Measurements from ENCODE around the gene DHX38.

The DHX38 gene

DNA sequence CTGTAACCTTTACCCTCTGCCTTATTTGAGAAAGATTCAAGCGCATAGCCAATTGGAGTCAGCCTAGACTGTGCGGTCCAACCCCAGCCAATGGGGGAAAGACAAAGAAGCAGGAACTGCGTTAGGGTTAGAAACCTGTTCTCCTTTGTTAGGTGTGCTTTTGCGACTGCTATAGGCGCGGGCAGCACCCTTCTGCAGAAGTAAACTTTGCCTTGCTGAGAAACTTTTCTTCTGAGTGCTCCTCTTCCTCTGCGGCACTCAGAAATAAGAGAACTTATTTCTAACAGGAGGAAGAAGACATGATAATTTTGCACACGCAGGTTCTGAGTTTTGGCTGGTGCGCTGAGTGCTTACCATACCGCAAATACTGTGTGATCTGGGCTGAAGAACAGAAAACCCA lies 9.2 kb upstream of the DHX38 start:
- H3K36me3 ChIP-seq (ENCODE audit: control insufficient read depth in 2 of 2, insufficient read depth in 2 of 2, low read length in 2 of 2): peaks cover 38 to 43% of the 10 kb centered on the region in 2 donors
- no peak overlapping the region for H3K27ac ChIP-seq (ENCODE audit: low read depth in 2 of 2, low read length in 2 of 2)
- peaks cover 0 to 4% of the 10 kb centered on the region in 2 donors for H3K9me3 ChIP-seq (ENCODE audit: control insufficient read depth in 2 of 2, low read length in 2 of 2)
- H3K4me3 ChIP-seq (ENCODE audit: low read length in 2 of 2): no peak overlapping the region
- no peaks in the 10 kb centered on the region for H3K27me3 ChIP-seq (ENCODE audit: control insufficient read depth in 2 of 2, insufficient read depth in 2 of 2, low read length in 2 of 2)
- H3K4me1 ChIP-seq (ENCODE audit: control insufficient read depth in 2 of 2, insufficient read depth in 2 of 2, low read length in 2 of 2): no peaks in the 10 kb centered on the region
- no peak overlapping the region for H3K9ac ChIP-seq (ENCODE audit: low read depth in 1 of 2, low read length in 2 of 2)

GRCh38 chr16:72085002-72085401 lies 8.6 kb upstream of the DHX38 start:
- Histone ChIP-seq H3K9ac (ENCODE audit: low read depth in 1 of 2, low read length in 2 of 2) (no peak overlapping the region), H3K36me3 (ENCODE audit: control insufficient read depth in 2 of 2, insufficient read depth in 2 of 2, low read length in 2 of 2) (peaks cover 42 to 48% of the 10 kb centered on the region in 2 donors), H3K4me3 (ENCODE audit: low read length in 2 of 2) (no peak overlapping the region), H3K27me3 (ENCODE audit: control insufficient read depth in 2 of 2, insufficient read depth in 2 of 2, low read length in 2 of 2) (no peaks in the 10 kb centered on the region), H3K27ac (ENCODE audit: low read depth in 2 of 2, low read length in 2 of 2) (no peak overlapping the region), H3K4me1 (ENCODE audit: control insufficient read depth in 2 of 2, insufficient read depth in 2 of 2, low read length in 2 of 2) (no peaks in the 10 kb centered on the region), H3K9me3 (ENCODE audit: control insufficient read depth in 2 of 2, low read length in 2 of 2) (peaks cover 0 to 4% of the 10 kb centered on the region in 2 donors)

DNA sequence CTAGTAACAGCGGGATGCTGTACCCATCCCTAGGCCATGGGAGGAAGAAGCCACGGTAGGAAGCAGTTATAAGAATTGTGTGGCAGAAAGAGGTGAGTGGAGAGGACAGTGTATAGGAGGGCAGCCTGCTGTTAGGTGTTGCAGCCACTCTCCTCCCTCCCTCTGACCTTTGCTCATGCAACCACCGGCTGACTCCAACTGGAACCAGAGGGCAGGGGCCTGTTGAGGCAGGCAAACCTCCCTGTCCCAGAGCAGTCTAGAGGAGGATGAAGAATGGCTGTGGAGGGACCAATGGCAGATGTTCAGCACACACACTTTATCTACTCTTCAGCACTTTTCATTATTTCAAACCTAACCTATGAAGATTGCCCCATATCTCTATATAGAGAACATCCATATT lies 2.4 kb upstream of the DHX38 start:
- peaks cover 18 to 22% of the 10 kb centered on the region in 2 donors for H3K4me1 ChIP-seq (ENCODE audit: control insufficient read depth in 2 of 2, insufficient read depth in 2 of 2, low read length in 2 of 2)
- no peaks in the 10 kb centered on the region for H3K9me3 ChIP-seq (ENCODE audit: control insufficient read depth in 2 of 2, low read length in 2 of 2)
- H3K27me3 ChIP-seq (ENCODE audit: control insufficient read depth in 2 of 2, insufficient read depth in 2 of 2, low read length in 2 of 2): no peaks in the 10 kb centered on the region
- no peak overlapping the region for H3K27ac ChIP-seq (ENCODE audit: low read depth in 2 of 2, low read length in 2 of 2)
- H3K36me3 ChIP-seq (ENCODE audit: control insufficient read depth in 2 of 2, insufficient read depth in 2 of 2, low read length in 2 of 2): peaks cover 37 to 38% of the 10 kb centered on the region in 2 donors
- no peak overlapping the region for H3K9ac ChIP-seq (ENCODE audit: low read depth in 1 of 2, low read length in 2 of 2)
- no peak overlapping the region for H3K4me3 ChIP-seq (ENCODE audit: low read length in 2 of 2)

GRCh38 chr16:72092832-72093447 lies 707 bp upstream of the DHX38 start:
- Histone ChIP-seq H3K9me3 (ENCODE audit: control insufficient read depth in 2 of 2, low read length in 2 of 2) (no peaks in the 10 kb centered on the region), H3K4me3 (ENCODE audit: low read length in 2 of 2) (peak overlapping the region; percentile 96 to 99), H3K4me1 (ENCODE audit: control insufficient read depth in 2 of 2, insufficient read depth in 2 of 2, low read length in 2 of 2) (peaks cover 18 to 22% of the 10 kb centered on the region in 2 donors), H3K27me3 (ENCODE audit: control insufficient read depth in 2 of 2, insufficient read depth in 2 of 2, low read length in 2 of 2) (no peaks in the 10 kb centered on the region), H3K36me3 (ENCODE audit: control insufficient read depth in 2 of 2, insufficient read depth in 2 of 2, low read length in 2 of 2) (peaks cover 36 to 43% of the 10 kb centered on the region in 2 donors), H3K9ac (ENCODE audit: low read depth in 1 of 2, low read length in 2 of 2) (peak overlapping the region; percentile 74 to 95), H3K27ac (ENCODE audit: low read depth in 2 of 2, low read length in 2 of 2) (peak overlapping the region; percentile 89 to 91)

DNA sequence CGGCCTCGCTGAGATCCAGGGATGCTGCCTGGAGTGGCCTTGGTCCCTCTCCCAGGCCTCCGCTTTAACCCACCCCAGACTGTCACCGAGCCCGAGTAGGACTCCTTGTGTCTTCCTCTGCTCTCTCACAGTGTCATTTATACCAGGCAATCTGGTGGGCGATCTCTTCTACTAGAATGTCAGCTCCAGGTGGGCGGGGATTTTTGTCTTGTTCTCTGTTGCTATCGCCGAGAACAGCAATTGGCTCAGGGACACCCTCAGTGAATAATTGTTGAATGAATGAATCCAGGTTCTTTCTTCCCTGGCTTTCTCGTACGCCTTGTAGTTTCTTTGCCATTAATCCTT lies 591 bp downstream of the DHX38 start:
- Histone ChIP-seq H3K4me1 (ENCODE audit: control insufficient read depth in 2 of 2, insufficient read depth in 2 of 2, low read length in 2 of 2) (peaks cover 18 to 22% of the 10 kb centered on the region in 2 donors), H3K9me3 (ENCODE audit: control insufficient read depth in 2 of 2, low read length in 2 of 2) (no peaks in the 10 kb centered on the region), H3K4me3 (ENCODE audit: low read length in 2 of 2) (peak overlapping the region; percentile 96 to 99), H3K36me3 (ENCODE audit: control insufficient read depth in 2 of 2, insufficient read depth in 2 of 2, low read length in 2 of 2) (peaks cover 33 to 41% of the 10 kb centered on the region in 2 donors), H3K9ac (ENCODE audit: low read depth in 1 of 2, low read length in 2 of 2) (peak overlapping the region; percentile 91 to 95), H3K27me3 (ENCODE audit: control insufficient read depth in 2 of 2, insufficient read depth in 2 of 2, low read length in 2 of 2) (no peaks in the 10 kb centered on the region), H3K27ac (ENCODE audit: low read depth in 2 of 2, low read length in 2 of 2) (peak overlapping the region; percentile 89 to 91)

DNA sequence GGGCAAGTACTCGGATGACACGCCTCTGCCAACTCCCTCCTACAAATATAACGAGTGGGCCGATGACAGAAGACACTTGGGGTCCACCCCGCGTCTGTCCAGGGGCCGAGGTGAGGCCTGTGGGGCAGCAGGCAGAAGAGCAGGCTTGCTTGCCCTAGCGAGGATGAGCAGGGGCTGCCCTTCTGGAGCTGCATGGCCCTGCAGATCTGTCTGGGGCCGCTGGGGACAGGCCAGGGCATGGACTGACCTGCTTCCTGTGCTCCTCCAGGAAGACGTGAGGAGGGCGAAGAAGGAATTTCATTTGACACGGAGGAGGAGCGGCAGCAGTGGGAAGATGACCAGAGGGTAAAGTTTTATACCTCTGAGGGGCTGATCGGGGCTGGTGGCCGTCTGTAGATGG lies 5.3 kb downstream of the DHX38 start:
- Histone ChIP-seq H3K9ac (ENCODE audit: low read depth in 1 of 2, low read length in 2 of 2) (no peak overlapping the region), H3K4me3 (ENCODE audit: low read length in 2 of 2) (no peak overlapping the region), H3K27me3 (ENCODE audit: control insufficient read depth in 2 of 2, insufficient read depth in 2 of 2, low read length in 2 of 2) (no peaks in the 10 kb centered on the region), H3K4me1 (ENCODE audit: control insufficient read depth in 2 of 2, insufficient read depth in 2 of 2, low read length in 2 of 2) (peaks cover 9 to 13% of the 10 kb centered on the region in 2 donors), H3K36me3 (ENCODE audit: control insufficient read depth in 2 of 2, insufficient read depth in 2 of 2, low read length in 2 of 2) (peaks cover 69 to 76% of the 10 kb centered on the region in 2 donors), H3K27ac (ENCODE audit: low read depth in 2 of 2, low read length in 2 of 2) (no peak overlapping the region), H3K9me3 (ENCODE audit: control insufficient read depth in 2 of 2, low read length in 2 of 2) (no peaks in the 10 kb centered on the region)

DNA sequence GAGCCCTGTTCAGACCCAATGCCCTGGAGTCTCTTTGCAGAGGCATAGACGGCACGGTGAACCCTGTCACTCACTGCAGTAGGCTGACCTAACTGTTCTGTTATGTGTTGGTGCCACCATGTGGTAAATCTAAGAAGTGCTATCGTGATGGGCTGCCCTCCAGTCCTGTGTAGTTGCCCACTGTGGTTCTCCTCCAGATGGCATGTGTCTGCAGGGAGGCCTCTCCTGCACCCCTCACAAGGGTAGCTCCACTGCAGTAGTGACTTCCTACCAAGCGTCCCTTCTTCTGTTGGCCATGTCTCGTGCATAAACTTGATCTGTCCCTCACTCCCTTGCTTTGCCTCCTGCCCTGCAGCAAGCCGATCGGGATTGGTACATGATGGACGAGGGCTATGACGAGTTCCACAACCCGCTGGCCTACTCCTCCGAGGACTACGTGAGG lies 5.8 kb downstream of the DHX38 start:
- peaks cover 73 to 80% of the 10 kb centered on the region in 2 donors for H3K36me3 ChIP-seq (ENCODE audit: control insufficient read depth in 2 of 2, insufficient read depth in 2 of 2, low read length in 2 of 2)
- no peak overlapping the region for H3K27ac ChIP-seq (ENCODE audit: low read depth in 2 of 2, low read length in 2 of 2)
- H3K9me3 ChIP-seq (ENCODE audit: control insufficient read depth in 2 of 2, low read length in 2 of 2): no peaks in the 10 kb centered on the region
- H3K9ac ChIP-seq (ENCODE audit: low read depth in 1 of 2, low read length in 2 of 2): no peak overlapping the region
- H3K4me1 ChIP-seq (ENCODE audit: control insufficient read depth in 2 of 2, insufficient read depth in 2 of 2, low read length in 2 of 2): peaks cover 9 to 10% of the 10 kb centered on the region in 2 donors
- H3K4me3 ChIP-seq (ENCODE audit: low read length in 2 of 2): no peak overlapping the region
- no peaks in the 10 kb centered on the region for H3K27me3 ChIP-seq (ENCODE audit: control insufficient read depth in 2 of 2, insufficient read depth in 2 of 2, low read length in 2 of 2)

- no peaks in the 10 kb centered on the region for H3K4me1 ChIP-seq (ENCODE audit: control insufficient read depth in 2 of 2, insufficient read depth in 2 of 2, low read length in 2 of 2)
- H3K36me3 ChIP-seq (ENCODE audit: control insufficient read depth in 2 of 2, insufficient read depth in 2 of 2, low read length in 2 of 2): peaks cover 87 to 95% of the 10 kb centered on the region in 2 donors
- H3K27ac ChIP-seq (ENCODE audit: low read depth in 2 of 2, low read length in 2 of 2): no peak overlapping the region
- no peaks in the 10 kb centered on the region for H3K9me3 ChIP-seq (ENCODE audit: control insufficient read depth in 2 of 2, low read length in 2 of 2)
- no peaks in the 10 kb centered on the region for H3K27me3 ChIP-seq (ENCODE audit: control insufficient read depth in 2 of 2, insufficient read depth in 2 of 2, low read length in 2 of 2)
- no peak overlapping the region for H3K4me3 ChIP-seq (ENCODE audit: low read length in 2 of 2)
- H3K9ac ChIP-seq (ENCODE audit: low read depth in 1 of 2, low read length in 2 of 2): no peak overlapping the region
These were observed 7.5 kb downstream of the DHX38 start for GRCh38 chr16:72101195-72101594.

DNA sequence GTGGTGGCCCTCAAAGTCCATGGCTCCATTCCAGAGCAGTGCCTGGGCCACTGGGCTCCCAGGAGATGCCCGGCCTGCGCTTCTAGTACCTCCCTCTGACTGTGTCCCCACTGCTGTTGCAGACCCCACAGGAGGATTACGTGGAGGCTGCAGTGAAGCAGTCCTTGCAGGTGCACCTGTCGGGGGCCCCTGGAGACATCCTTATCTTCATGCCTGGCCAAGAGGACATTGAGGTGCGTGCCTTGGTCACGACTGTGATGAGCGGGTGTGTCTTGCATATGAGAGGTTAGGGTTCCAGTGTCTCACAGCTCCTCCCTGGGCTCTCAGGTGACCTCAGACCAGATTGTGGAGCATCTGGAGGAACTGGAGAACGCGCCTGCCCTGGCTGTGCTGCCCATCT lies 11.3 kb downstream of the DHX38 start:
- peaks cover 93 to 98% of the 10 kb centered on the region in 2 donors for H3K36me3 ChIP-seq (ENCODE audit: control insufficient read depth in 2 of 2, insufficient read depth in 2 of 2, low read length in 2 of 2)
- H3K4me3 ChIP-seq (ENCODE audit: low read length in 2 of 2): no peak overlapping the region
- H3K9ac ChIP-seq (ENCODE audit: low read depth in 1 of 2, low read length in 2 of 2): no peak overlapping the region
- H3K27me3 ChIP-seq (ENCODE audit: control insufficient read depth in 2 of 2, insufficient read depth in 2 of 2, low read length in 2 of 2): no peaks in the 10 kb centered on the region
- H3K9me3 ChIP-seq (ENCODE audit: control insufficient read depth in 2 of 2, low read length in 2 of 2): no peaks in the 10 kb centered on the region
- no peak overlapping the region for H3K27ac ChIP-seq (ENCODE audit: low read depth in 2 of 2, low read length in 2 of 2)
- H3K4me1 ChIP-seq (ENCODE audit: control insufficient read depth in 2 of 2, insufficient read depth in 2 of 2, low read length in 2 of 2): no peaks in the 10 kb centered on the region

DNA sequence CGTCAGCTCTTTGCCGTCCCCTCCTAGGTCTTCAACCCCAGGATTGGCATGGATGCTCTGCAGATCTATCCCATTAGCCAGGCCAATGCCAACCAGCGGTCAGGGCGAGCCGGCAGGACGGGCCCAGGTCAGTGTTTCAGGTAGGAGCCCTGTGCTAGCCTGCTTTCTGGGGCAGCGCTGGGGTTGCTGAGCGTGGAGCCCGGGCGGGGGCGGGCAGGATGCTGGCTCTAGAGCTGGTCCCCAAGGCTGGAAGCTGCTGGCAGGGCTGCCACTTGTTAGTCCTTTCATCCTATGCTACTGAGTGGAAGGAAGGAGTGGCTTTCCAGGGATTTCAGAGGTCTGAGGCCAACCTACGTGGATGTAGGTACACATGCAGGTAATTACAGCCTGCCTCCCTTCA lies 12.3 kb downstream of the DHX38 start:
- H3K9ac ChIP-seq (ENCODE audit: low read depth in 1 of 2, low read length in 2 of 2): no peak overlapping the region
- H3K36me3 ChIP-seq (ENCODE audit: control insufficient read depth in 2 of 2, insufficient read depth in 2 of 2, low read length in 2 of 2): peaks cover 93 to 99% of the 10 kb centered on the region in 2 donors
- H3K27me3 ChIP-seq (ENCODE audit: control insufficient read depth in 2 of 2, insufficient read depth in 2 of 2, low read length in 2 of 2): no peaks in the 10 kb centered on the region
- H3K4me3 ChIP-seq (ENCODE audit: low read length in 2 of 2): no peak overlapping the region
- no peaks in the 10 kb centered on the region for H3K9me3 ChIP-seq (ENCODE audit: control insufficient read depth in 2 of 2, low read length in 2 of 2)
- H3K4me1 ChIP-seq (ENCODE audit: control insufficient read depth in 2 of 2, insufficient read depth in 2 of 2, low read length in 2 of 2): no peaks in the 10 kb centered on the region
- H3K27ac ChIP-seq (ENCODE audit: low read depth in 2 of 2, low read length in 2 of 2): no peak overlapping the region
